ENCODE data around the gene DUSP1.

DUSP1 gene

GRCh38 chr5:172802112-172802511 is 31.1 kb upstream of the DUSP1 start:
- H3K27ac Mint-ChIP-seq: no peak overlapping the region
- no peak for ATAC-seq
- H3K9me3 Mint-ChIP-seq: no peaks in the 10 kb centered on the region
- H3K4me1 Mint-ChIP-seq: peaks cover 28% of the 10 kb centered on the region
- no peak for DNase-seq (ENCODE audit: low spot score in 2 of 2)
- H3K36me3 Mint-ChIP-seq: peaks cover 3% of the 10 kb centered on the region
- no peak overlapping the region for H3K4me3 Mint-ChIP-seq

GRCh38 chr5:172801179-172801671 is 30.2 kb upstream of the DUSP1 start:
- Mint-ChIP-seq H3K4me3 (no peak overlapping the region), H3K9me3 (no peaks in the 10 kb centered on the region), H3K27ac (no peak overlapping the region), H3K4me1 (peaks cover 19% of the 10 kb centered on the region), H3K36me3 (no peaks in the 10 kb centered on the region)
- ATAC-seq (no peak), DNase-seq (ENCODE audit: low spot score in 2 of 2) (no peak)

- H3K27ac Mint-ChIP-seq: no peak overlapping the region
- no peaks in the 10 kb centered on the region for H3K36me3 Mint-ChIP-seq
- no peak overlapping the region for H3K4me3 Mint-ChIP-seq
- peaks cover 17% of the 10 kb centered on the region for H3K4me1 Mint-ChIP-seq
- no peak for DNase-seq (ENCODE audit: low spot score in 2 of 2)
- no peaks in the 10 kb centered on the region for H3K9me3 Mint-ChIP-seq
- ATAC-seq: no peak
These were observed 29.1 kb upstream of the DUSP1 start for GRCh38 chr5:172800088-172800551.

GRCh38 chr5:172799416-172799815 is 28.4 kb upstream of the DUSP1 start:
- Mint-ChIP-seq H3K9me3 (no peaks in the 10 kb centered on the region), H3K4me1 (peaks cover 17% of the 10 kb centered on the region), H3K36me3 (no peaks in the 10 kb centered on the region), H3K4me3 (no peak overlapping the region), H3K27ac (no peak overlapping the region)
- no peak for ATAC-seq
- no peak for DNase-seq (ENCODE audit: low spot score in 2 of 2)

GRCh38 chr5:172798422-172799215 is 27.6 kb upstream of the DUSP1 start:
- no peaks in the 10 kb centered on the region for H3K9me3 Mint-ChIP-seq
- peak overlapping the region; percentile 60 for H3K27ac Mint-ChIP-seq
- H3K4me3 Mint-ChIP-seq: no peak overlapping the region
- H3K4me1 Mint-ChIP-seq: peaks cover 25% of the 10 kb centered on the region
- DNase-seq (ENCODE audit: low spot score in 2 of 2) (no peak), ATAC-seq (peak; percentile 78)
- no peaks in the 10 kb centered on the region for H3K36me3 Mint-ChIP-seq

GRCh38 chr5:172797771-172798191 is 26.8 kb upstream of the DUSP1 start:
- H3K27ac Mint-ChIP-seq: peak overlapping the region; percentile 60
- H3K36me3 Mint-ChIP-seq: no peaks in the 10 kb centered on the region
- H3K9me3 Mint-ChIP-seq: no peaks in the 10 kb centered on the region
- peaks cover 26% of the 10 kb centered on the region for H3K4me1 Mint-ChIP-seq
- no peak for DNase-seq (ENCODE audit: low spot score in 2 of 2)
- ATAC-seq: no peak
- H3K4me3 Mint-ChIP-seq: no peak overlapping the region

GRCh38 chr5:172796306-172796705 is 25.3 kb upstream of the DUSP1 start:
- DNase-seq (ENCODE audit: low spot score in 2 of 2): no peak
- Mint-ChIP-seq H3K9me3 (no peaks in the 10 kb centered on the region), H3K27ac (no peak overlapping the region), H3K36me3 (no peaks in the 10 kb centered on the region), H3K4me3 (no peak overlapping the region), H3K4me1 (peaks cover 26% of the 10 kb centered on the region)
- no peak for ATAC-seq

- no peak overlapping the region for H3K27ac Mint-ChIP-seq
- DNase-seq (ENCODE audit: low spot score in 2 of 2): no peak
- H3K4me3 Mint-ChIP-seq: no peak overlapping the region
- H3K9me3 Mint-ChIP-seq: no peaks in the 10 kb centered on the region
- H3K36me3 Mint-ChIP-seq: no peaks in the 10 kb centered on the region
- no peak for ATAC-seq
- peaks cover 26% of the 10 kb centered on the region for H3K4me1 Mint-ChIP-seq
These were observed 24.5 kb upstream of the DUSP1 start for GRCh38 chr5:172795318-172795977.

GRCh38 chr5:172793577-172794488 is 22.8 kb upstream of the DUSP1 start:
- H3K4me1 Mint-ChIP-seq: peaks cover 18% of the 10 kb centered on the region
- H3K4me3 Mint-ChIP-seq: no peak overlapping the region
- ATAC-seq (no peak), DNase-seq (ENCODE audit: low spot score in 2 of 2) (no peak)
- no peaks in the 10 kb centered on the region for H3K36me3 Mint-ChIP-seq
- H3K9me3 Mint-ChIP-seq: no peaks in the 10 kb centered on the region
- H3K27ac Mint-ChIP-seq: no peak overlapping the region

GRCh38 chr5:172792701-172793570 is 21.9 kb upstream of the DUSP1 start:
- H3K9me3 Mint-ChIP-seq: no peaks in the 10 kb centered on the region
- H3K36me3 Mint-ChIP-seq: no peaks in the 10 kb centered on the region
- no peak for ATAC-seq
- H3K4me3 Mint-ChIP-seq: no peak overlapping the region
- H3K4me1 Mint-ChIP-seq: peaks cover 9% of the 10 kb centered on the region
- no peak for DNase-seq (ENCODE audit: low spot score in 2 of 2)
- no peak overlapping the region for H3K27ac Mint-ChIP-seq

GRCh38 chr5:172791726-172792445 is 20.9 kb upstream of the DUSP1 start:
- Mint-ChIP-seq H3K9me3 (no peaks in the 10 kb centered on the region), H3K4me1 (peaks cover 9% of the 10 kb centered on the region), H3K36me3 (no peaks in the 10 kb centered on the region), H3K27ac (no peak overlapping the region), H3K4me3 (no peak overlapping the region)
- ATAC-seq (no peak), DNase-seq (ENCODE audit: low spot score in 2 of 2) (no peak)

- H3K4me1 Mint-ChIP-seq: peaks cover 9% of the 10 kb centered on the region
- H3K4me3 Mint-ChIP-seq: no peak overlapping the region
- no peak overlapping the region for H3K27ac Mint-ChIP-seq
- no peaks in the 10 kb centered on the region for H3K36me3 Mint-ChIP-seq
- H3K9me3 Mint-ChIP-seq: no peaks in the 10 kb centered on the region
- ATAC-seq (no peak), DNase-seq (ENCODE audit: low spot score in 2 of 2) (no peak)
These were observed 20.3 kb upstream of the DUSP1 start for GRCh38 chr5:172791286-172791685.

GRCh38 chr5:172790496-172790889 is 19.5 kb upstream of the DUSP1 start:
- DNase-seq (ENCODE audit: low spot score in 2 of 2) (no peak), ATAC-seq (no peak)
- H3K4me3 Mint-ChIP-seq: no peak overlapping the region
- H3K36me3 Mint-ChIP-seq: no peaks in the 10 kb centered on the region
- H3K27ac Mint-ChIP-seq: no peak overlapping the region
- H3K9me3 Mint-ChIP-seq: no peaks in the 10 kb centered on the region
- H3K4me1 Mint-ChIP-seq: peaks cover 9% of the 10 kb centered on the region

Data from stimulated activated effector memory CD8-positive, alpha-beta T cell treated with anti-CD3 and anti-CD28 coated beads, Interleukin-12 subunit alpha, Interleukin-12 subunit beta, amount 100 ng/mL, for 72 hours (primary cell).